Mesenchymal stem cell (in vitro differentiated cells and primary cell): Measurements from ENCODE around the gene RABGAP1L.

Source experiments
- DNase-seq: peaks from one replicate; pipeline ENCODE4 v3.0.0-alpha.2; 2013
- H2AFZ ChIP-seq: one replicate; pipeline ENCODE4 v1.6.1; 2013; ENCODE audit warnings: low read depth, mild to moderate bottlenecking, control low read depth, inconsistent platforms, low read length, moderate library complexity
- H2AK5ac ChIP-seq: 2 replicates; pipeline ENCODE4 v1.6.1; 2013; ENCODE audit warnings: low read length, moderate library complexity, mild to moderate bottlenecking, inconsistent platforms; ENCODE audit not compliant: severe bottlenecking
- H2BK120ac ChIP-seq: one replicate; pipeline ENCODE4 v1.6.1; 2013; ENCODE audit warnings: low read depth, mild to moderate bottlenecking, inconsistent platforms, low read length, moderate library complexity
- H2BK12ac ChIP-seq, 2 experiments: one replicate each; pipeline ENCODE4 v1.6.1; 2013; ENCODE audit warnings: inconsistent platforms in 2 of 2, low read length in 2 of 2, mild to moderate bottlenecking in 2 of 2, moderate library complexity in 2 of 2, control low read depth in 1 of 2
- H2BK15ac ChIP-seq: one replicate; pipeline ENCODE4 v1.6.1; 2013; ENCODE audit warnings: mild to moderate bottlenecking, low read depth, inconsistent platforms; ENCODE audit not compliant: poor library complexity, severe bottlenecking
- H2BK5ac ChIP-seq: 2 replicates; pipeline ENCODE4 v1.6.1; 2013; ENCODE audit warnings: low read depth, mild to moderate bottlenecking, low read length, control low read depth, inconsistent platforms; ENCODE audit not compliant: poor library complexity, severe bottlenecking
- H3K14ac ChIP-seq, 2 experiments: one replicate each; pipeline ENCODE4 v1.6.1; 2013; ENCODE audit warnings: inconsistent platforms in 2 of 2, low read length in 2 of 2, control low read depth in 1 of 2, mild to moderate bottlenecking in 1 of 2, moderate library complexity in 1 of 2
- H3K18ac ChIP-seq, 2 experiments: one replicate each; pipeline ENCODE4 v1.6.1; 2013; ENCODE audit warnings: inconsistent platforms in 2 of 2, low read length in 2 of 2, control low read depth in 1 of 2, low read depth in 1 of 2, mild to moderate bottlenecking in 1 of 2
- H3K23ac ChIP-seq, 2 experiments: one replicate each; pipeline ENCODE4 v1.6.1; 2013; ENCODE audit warnings: inconsistent platforms in 2 of 2, low read length in 2 of 2, mild to moderate bottlenecking in 2 of 2, moderate library complexity in 2 of 2, control low read depth in 1 of 2
- H3K27ac ChIP-seq: 2 replicates; pipeline ENCODE4 v1.5.1; 2013; ENCODE audit warnings: mild to moderate bottlenecking, moderate library complexity, low read length, control low read depth, inconsistent platforms; ENCODE audit not compliant: poor library complexity, severe bottlenecking
- H3K27me3 ChIP-seq, 2 experiments: 2 replicates each; pipeline versions ENCODE4 v1.6.1 to v1.7.0; 2013; ENCODE audit warnings: low read length in 2 of 2, mild to moderate bottlenecking in 2 of 2, moderate library complexity in 2 of 2, control low read depth in 1 of 2, inconsistent platforms in 1 of 2; ENCODE audit not compliant: control insufficient read depth in 1 of 2, insufficient read depth in 1 of 2
- H3K36me3 ChIP-seq, 2 experiments: 2 replicates each; pipeline versions ENCODE4 v1.6.1 to v1.7.0; 2013; ENCODE audit warnings: low read length in 2 of 2, control low read depth in 1 of 2, inconsistent platforms in 1 of 2, low read depth in 1 of 2, mild to moderate bottlenecking in 1 of 2; ENCODE audit not compliant: insufficient read depth in 2 of 2, control insufficient read depth in 1 of 2
- H3K4ac ChIP-seq, 2 experiments: one replicate each; pipeline ENCODE4 v1.6.1; 2013; ENCODE audit warnings: inconsistent platforms in 2 of 2, low read length in 2 of 2, mild to moderate bottlenecking in 2 of 2, moderate library complexity in 2 of 2, control low read depth in 1 of 2, low read depth in 1 of 2
- H3K4me1 ChIP-seq: 2 replicates; pipeline ENCODE4 v1.6.1; 2013; ENCODE audit warnings: low read depth, low read length, control low read depth; ENCODE audit not compliant: control insufficient read depth, insufficient read depth
- H3K4me2 ChIP-seq: 2 replicates; pipeline ENCODE4 v1.6.1; 2013; ENCODE audit warnings: low read length, mild to moderate bottlenecking, inconsistent platforms; ENCODE audit not compliant: poor library complexity, severe bottlenecking
- H3K4me3 ChIP-seq, 2 experiments: 2 replicates each; pipeline versions ENCODE4 v1.5.1 to v1.7.0; 2013; ENCODE audit warnings: low read length in 2 of 2, mild to moderate bottlenecking in 2 of 2, control low read depth in 1 of 2, low read depth in 1 of 2; ENCODE audit not compliant: insufficient read depth in 1 of 2
- H3K79me1 ChIP-seq: replicated peaks from 2 replicates; pipeline ENCODE4 v1.6.1; 2013; ENCODE audit warnings: mild to moderate bottlenecking, control low read depth, low read length, inconsistent platforms; ENCODE audit not compliant: poor library complexity, severe bottlenecking
- H3K9ac ChIP-seq: 2 replicates; pipeline ENCODE4 v1.7.0; 2013; ENCODE audit warnings: mild to moderate bottlenecking, low read length, moderate library complexity
- H3K9me3 ChIP-seq: 2 replicates; pipeline ENCODE4 v1.7.0; 2013; ENCODE audit warnings: mild to moderate bottlenecking, low read length; ENCODE audit not compliant: control insufficient read depth
- H4K8ac ChIP-seq: one replicate; pipeline ENCODE4 v1.6.1; 2013; ENCODE audit warnings: inconsistent platforms, mild to moderate bottlenecking, low read length, moderate library complexity
- H4K91ac ChIP-seq: one replicate; pipeline ENCODE4 v1.6.1; 2013; ENCODE audit warnings: mild to moderate bottlenecking, low read length, inconsistent platforms
- WGBS: methylation state at CpG from one replicate; pipeline ENCODE4 v1.1.7; 2013; ENCODE audit warnings: mixed read lengths; 5-methylcytosine and 5-hydroxymethylcytosine counted together

RABGAP1L gene

DNA sequence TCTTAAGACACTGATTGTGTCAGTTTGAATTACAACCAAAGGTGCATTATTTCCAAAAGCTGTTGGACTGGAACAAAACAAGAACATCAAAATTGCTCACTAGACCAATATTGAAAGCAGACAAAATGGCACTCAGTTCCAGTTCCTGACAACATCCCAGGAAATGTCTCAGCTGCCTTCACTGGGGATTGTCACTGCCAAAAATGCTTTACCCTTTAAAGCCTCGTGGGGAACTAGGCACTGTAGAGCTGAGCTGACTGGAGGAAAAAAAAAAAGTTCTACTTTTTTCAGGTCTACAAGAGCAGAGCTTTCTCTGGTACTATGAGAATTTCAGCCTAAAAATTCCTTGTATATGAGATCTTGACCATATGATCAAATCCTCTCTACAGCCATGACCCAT lies 310.4 kb downstream of the RABGAP1L start:
- H4K91ac ChIP-seq: no peak overlapping the region
- no peak overlapping the region for H3K18ac ChIP-seq
- no peak overlapping the region for H2BK15ac ChIP-seq
- DNase-seq: no peak
- no peak overlapping the region for H3K4ac ChIP-seq
- no peaks in the 10 kb centered on the region for H3K9me3 ChIP-seq
- H3K23ac ChIP-seq: no peak overlapping the region
- H3K9ac ChIP-seq: no peak overlapping the region
- H3K27ac ChIP-seq: no peak overlapping the region
- H3K4me3 ChIP-seq: no peak overlapping the region
- H3K14ac ChIP-seq: no peak overlapping the region
- H4K8ac ChIP-seq: no peak overlapping the region
- H3K4me1 ChIP-seq: no peaks in the 10 kb centered on the region
- no peak overlapping the region for H2BK12ac ChIP-seq
- no peak overlapping the region for H2BK5ac ChIP-seq
- no peaks in the 10 kb centered on the region for H3K36me3 ChIP-seq
- H3K27me3 ChIP-seq: no peaks in the 10 kb centered on the region
- H3K4me2 ChIP-seq: no peak overlapping the region
- H3K79me1 ChIP-seq: no peaks in the 10 kb centered on the region
- 50% methylated on average over 1 of the region's 1 CpG for WGBS
- H2AFZ ChIP-seq: no peak overlapping the region
- H2AK5ac ChIP-seq: no peak overlapping the region
- H2BK120ac ChIP-seq: no peak overlapping the region

DNA sequence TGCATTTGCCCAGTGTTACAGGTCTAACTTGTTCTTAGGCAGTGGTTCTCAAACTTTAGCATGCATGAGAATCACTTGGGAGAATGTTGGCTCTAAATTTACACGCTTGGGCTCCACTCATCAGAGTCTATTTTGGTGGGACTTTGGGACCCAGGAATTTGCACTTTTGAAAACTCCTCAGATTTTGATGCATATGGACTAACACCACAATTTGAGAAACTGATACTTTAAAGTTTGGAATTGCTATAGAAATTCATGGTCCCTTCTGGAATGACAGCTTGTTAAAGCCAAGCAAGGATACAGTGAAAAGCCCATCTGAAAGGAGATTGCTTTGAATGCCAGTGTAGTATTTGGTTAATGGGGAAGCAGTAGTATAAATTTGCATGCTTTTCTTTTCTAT lies 320.0 kb downstream of the RABGAP1L start:
- Histone ChIP-seq H3K4ac (no peak overlapping the region), H2AFZ (no peak overlapping the region), H3K4me1 (no peaks in the 10 kb centered on the region), H3K27ac (no peak overlapping the region), H2AK5ac (no peak overlapping the region), H2BK120ac (no peak overlapping the region), H3K9me3 (no peaks in the 10 kb centered on the region), H3K14ac (no peak overlapping the region), H2BK15ac (no peak overlapping the region), H3K4me2 (no peak overlapping the region), H4K8ac (no peak overlapping the region), H4K91ac (no peak overlapping the region), H3K9ac (no peak overlapping the region), H3K27me3 (no peaks in the 10 kb centered on the region), H2BK5ac (no peak overlapping the region), H3K23ac (no peak overlapping the region), H3K79me1 (peaks cover 2% of the 10 kb centered on the region), H2BK12ac (no peak overlapping the region), H3K18ac (no peak overlapping the region), H3K4me3 (no peak overlapping the region), H3K36me3 (no peaks in the 10 kb centered on the region)
- WGBS: 100% methylated on average over 1 of the region's 1 CpG
- no peak for DNase-seq

DNA sequence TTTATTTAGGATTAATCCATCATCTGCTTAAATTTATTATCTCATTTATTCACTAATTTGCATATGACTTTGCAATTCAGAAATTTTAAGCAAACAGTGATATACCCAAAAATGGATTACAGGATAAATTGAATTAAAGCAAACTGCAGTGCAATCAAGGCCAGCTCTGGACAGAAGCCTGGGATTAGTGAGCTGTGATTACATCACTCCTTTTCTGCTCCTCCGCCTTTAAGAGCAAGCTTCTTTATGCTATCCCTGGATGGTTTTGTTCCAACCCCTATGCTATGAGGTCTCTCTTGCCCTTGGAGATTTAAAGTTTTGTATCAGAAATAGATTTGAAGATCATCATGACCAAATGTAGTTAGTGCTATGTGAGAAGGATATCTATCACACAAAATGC lies 321.0 kb downstream of the RABGAP1L start:
- H3K9me3 ChIP-seq: no peaks in the 10 kb centered on the region
- H3K4ac ChIP-seq: no peak overlapping the region
- no peaks in the 10 kb centered on the region for H3K27me3 ChIP-seq
- no peak overlapping the region for H2BK5ac ChIP-seq
- no peak overlapping the region for H2BK120ac ChIP-seq
- H3K9ac ChIP-seq: no peak overlapping the region
- no peak overlapping the region for H4K91ac ChIP-seq
- peaks cover 2% of the 10 kb centered on the region for H3K79me1 ChIP-seq
- no peaks in the 10 kb centered on the region for H3K4me1 ChIP-seq
- no peak overlapping the region for H2BK12ac ChIP-seq
- H3K4me3 ChIP-seq: no peak overlapping the region
- DNase-seq: no peak
- 83% methylated on average over 1 of the region's 1 CpG for WGBS
- H2BK15ac ChIP-seq: no peak overlapping the region
- no peak overlapping the region for H4K8ac ChIP-seq
- H3K36me3 ChIP-seq: no peaks in the 10 kb centered on the region
- H3K23ac ChIP-seq: no peak overlapping the region
- no peak overlapping the region for H2AFZ ChIP-seq
- no peak overlapping the region for H3K27ac ChIP-seq
- no peak overlapping the region for H3K4me2 ChIP-seq
- H2AK5ac ChIP-seq: no peak overlapping the region
- H3K18ac ChIP-seq: no peak overlapping the region
- H3K14ac ChIP-seq: no peak overlapping the region

DNA sequence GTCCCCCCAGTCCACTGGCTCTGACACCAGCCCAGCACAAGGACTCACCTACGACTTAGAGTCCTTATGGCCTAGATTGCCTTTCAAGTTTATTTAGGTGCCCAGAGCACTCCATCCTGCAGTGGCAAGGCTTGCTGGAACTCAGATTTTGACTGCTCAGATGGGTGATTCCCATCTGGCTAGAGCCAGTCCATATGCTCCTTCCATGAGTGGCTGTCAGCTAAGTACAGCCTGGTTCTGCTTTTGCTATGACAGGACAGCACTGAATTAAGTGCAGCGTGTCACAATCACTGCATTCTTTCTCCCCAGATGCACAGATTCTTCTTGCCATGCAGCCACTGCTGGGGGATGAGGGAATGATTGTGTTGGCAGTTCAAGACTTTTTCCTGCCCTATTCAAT lies 332.3 kb downstream of the RABGAP1L start:
- no peak overlapping the region for H3K4me2 ChIP-seq
- no peaks in the 10 kb centered on the region for H3K4me1 ChIP-seq
- H2AFZ ChIP-seq: no peak overlapping the region
- no peak overlapping the region for H3K4me3 ChIP-seq
- no peak overlapping the region for H3K9ac ChIP-seq
- no peak overlapping the region for H2BK120ac ChIP-seq
- H2BK15ac ChIP-seq: no peak overlapping the region
- no peak overlapping the region for H3K27ac ChIP-seq
- peaks cover 6% of the 10 kb centered on the region for H3K79me1 ChIP-seq
- no peak overlapping the region for H2BK12ac ChIP-seq
- no peak overlapping the region for H2AK5ac ChIP-seq
- WGBS: 80% methylated on average over 2 of the region's 2 CpGs
- H3K36me3 ChIP-seq: no peaks in the 10 kb centered on the region
- no peak overlapping the region for H3K4ac ChIP-seq
- no peak overlapping the region for H3K23ac ChIP-seq
- no peak overlapping the region for H4K91ac ChIP-seq
- no peaks in the 10 kb centered on the region for H3K27me3 ChIP-seq
- H4K8ac ChIP-seq: no peak overlapping the region
- H3K18ac ChIP-seq: no peak overlapping the region
- H2BK5ac ChIP-seq: no peak overlapping the region
- no peak overlapping the region for H3K14ac ChIP-seq
- H3K9me3 ChIP-seq: peaks cover 10% of the 10 kb centered on the region
- DNase-seq: no peak
